ENCODE data around the gene APOL2. TPM values are rescaled to one million over a fixed set of nuclear protein-coding genes. Genes with fewer than 3 reads are reported as not detected.
A peak's percentile ranks its signal among the peaks of the same experiment; 100 is the strongest.
"Not testable (repeated sequence)": the region's sequence is repeated elsewhere in the genome, so short reads cannot be mapped to it uniquely, and the experiment has no call there.

Gene APOL2
- total and polyA plus RNA-seq, 7 experiments from 2014 or later, result 13.4 to 133 (median 40.1) TPM

DNA sequence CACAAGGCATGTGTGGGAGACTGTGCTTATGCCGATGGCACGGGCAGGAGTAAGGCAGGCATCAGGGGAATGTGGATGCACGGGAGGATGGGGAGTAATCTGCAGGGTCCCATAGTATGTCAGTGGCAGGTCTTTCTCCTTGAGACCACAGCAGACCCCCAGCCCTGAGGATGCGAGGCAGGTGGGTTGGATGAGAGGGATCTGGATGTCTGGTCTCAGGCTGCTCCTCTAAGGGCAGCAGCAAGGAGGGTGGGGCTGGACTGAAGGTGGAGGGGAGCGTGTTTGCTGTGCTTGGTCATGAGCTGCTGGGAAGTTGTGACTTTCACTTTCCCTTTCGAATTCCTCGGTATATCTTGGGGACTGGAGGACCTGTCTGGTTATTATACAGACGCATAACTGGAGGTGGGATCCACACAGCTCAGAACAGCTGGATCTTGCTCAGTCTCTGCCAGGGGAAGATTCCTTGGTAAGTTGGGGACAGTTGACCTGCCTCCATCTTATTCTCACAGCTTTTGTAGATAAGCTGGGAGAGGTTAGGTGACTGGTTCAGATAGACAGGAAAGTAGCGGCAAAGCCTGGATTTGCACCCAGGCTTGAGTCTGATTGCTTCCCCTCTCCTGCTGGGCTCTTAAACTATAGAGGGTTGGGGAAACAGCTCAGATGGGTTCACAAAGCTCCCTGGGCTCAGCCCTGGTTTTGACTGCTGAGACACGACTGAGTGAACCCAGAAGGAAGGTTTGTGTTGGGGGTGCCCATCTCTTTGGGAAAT is 13.6 kb upstream of the APOL2 start, which contains the start of gene APOL1:
APOL1 (plus strand) TSS at position 380 of the 769 bp plus-strand sequence. CDS start 1,823 bp downstream, outside the sequence.
- DNase-seq (peak in 8 of 9 donors; percentile 47 to 67 (median 55)), ATAC-seq (peak; percentile 94)
- peaks cover 31 to 56% (median 45%) of the 10 kb centered on the region in 7 donors for H3K4me1 Mint-ChIP-seq
- ChIA-PET CTCF (interaction anchor here (0.5 to 1.9 kb wide), 3 partner anchors 14 to 226 kb away, joined by 4 to 11 read pairs (median 8); partner anchors contain the start of gene APOL2), POLR2A (interaction anchor here (0.9 to 3.5 kb wide), 4 partner anchors 13 to 234 kb away, joined by 3 to 24 read pairs (median 3); partner anchors contain the start of genes APOL2 and APOL3)
- H3K4me3 Mint-ChIP-seq, result peak within 1 kb of the TSS; percentile 85 to 99 (median 96)
- H3K27me3 Mint-ChIP-seq, result no peaks in the 10 kb centered on the region
- intact Hi-C loops (cut with micrococcal nuclease), result loop anchor here (1.0 kb wide), 1 partner anchor 14 kb away; the partner anchor contains the start of gene APOL2 (in 2 of the 2)
- H3K27ac Mint-ChIP-seq, result peak within 1 kb of the TSS; percentile 87 to 98 (median 93)
- Histone ChIP-seq H3K9me3 (ENCODE audit: control insufficient read depth in 2 of 3, low read length in 3 of 3) (no peaks in the 10 kb centered on the region), H3K4me3 (ENCODE audit: low read length) (peak within 1 kb of the TSS; percentile 92), H3K27ac (ENCODE audit: low read depth, low read length) (peak within 1 kb of the TSS; percentile 73), H3K4me1 (ENCODE audit: control insufficient read depth in 2 of 2, insufficient read depth in 2 of 2, low read length in 2 of 2) (peaks cover 11 to 24% of the 10 kb centered on the region in 2 donors), H3K27me3 (ENCODE audit: control insufficient read depth in 2 of 2, insufficient read depth in 2 of 2, low read length in 2 of 2) (no peaks in the 10 kb centered on the region), H3K36me3 (ENCODE audit: control insufficient read depth in 2 of 3, insufficient read depth in 3 of 3, low read length in 3 of 3) (peaks cover 0 to 13% (median 0%) of the 10 kb centered on the region in 3 experiments)
- H3K9me3 Mint-ChIP-seq, result peaks cover 0 to 12% (median 3%) of the 10 kb centered on the region in 11 donors
- H3K36me3 Mint-ChIP-seq, result peaks cover 10 to 21% (median 18%) of the 10 kb centered on the region in 5 donors

DNA sequence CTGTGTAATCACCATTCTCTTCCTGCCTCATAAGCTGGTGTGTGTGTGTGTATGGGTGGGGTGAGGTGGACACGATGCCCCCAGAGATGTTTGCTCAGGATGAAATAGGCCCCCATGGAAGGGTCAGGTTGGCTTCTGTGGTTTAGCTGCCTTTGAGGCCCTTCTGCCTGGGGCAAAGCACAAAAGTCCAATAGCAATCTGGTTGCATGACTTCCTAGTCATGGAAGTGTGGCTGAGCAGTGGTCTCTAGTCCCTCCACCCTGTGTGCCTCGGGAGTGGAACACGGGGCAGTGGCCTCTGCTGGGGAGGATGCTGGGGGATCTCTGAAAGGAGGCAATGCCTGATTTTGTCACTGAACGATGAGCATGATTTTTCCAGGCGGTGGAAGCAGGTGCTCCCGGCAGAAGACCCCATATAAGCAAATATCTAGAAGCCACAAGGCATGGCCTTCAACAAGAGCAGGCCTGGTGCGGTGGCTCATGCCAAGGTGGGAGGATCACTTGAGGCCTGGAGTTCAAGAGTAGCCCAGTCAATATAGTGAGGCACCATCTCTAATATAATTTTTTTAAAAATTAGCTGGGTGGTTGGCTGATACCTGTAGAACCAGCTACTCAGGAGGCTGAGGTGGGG is 12.8 kb upstream of the APOL2 start:
- H3K27me3 ChIP-seq (ENCODE audit: control insufficient read depth in 2 of 2, insufficient read depth in 2 of 2, low read length in 2 of 2); ATAC-seq; H3K36me3 ChIP-seq (ENCODE audit: control insufficient read depth in 2 of 3, insufficient read depth in 3 of 3, low read length in 3 of 3); H3K9me3 ChIP-seq (ENCODE audit: control insufficient read depth in 2 of 3, low read length in 3 of 3); DNase-seq; intact Hi-C loops (cut with micrococcal nuclease); H3K4me3 ChIP-seq (ENCODE audit: low read length); H3K27me3 Mint-ChIP-seq; H3K27ac ChIP-seq (ENCODE audit: low read depth, low read length): not testable (repeated sequence)
- CTCF ChIA-PET, result interaction anchor here (1.3 to 1.9 kb wide), 2 partner anchors 13 to 26 kb away, joined by 4 to 11 read pairs; partner anchors contain the start of gene APOL2
- H3K4me3 Mint-ChIP-seq, result peak overlapping the region; percentile 85 to 99 (median 96)
- H3K9me3 Mint-ChIP-seq, result peaks cover 0 to 12% (median 3%) of the 10 kb centered on the region in 11 donors
- POLR2A ChIA-PET, result interaction anchor here (0.6 to 3.5 kb wide), 4 partner anchors 12 to 235 kb away, joined by 3 to 24 read pairs (median 3); partner anchors contain the start of genes APOL2 and APOL3
- H3K4me1 Mint-ChIP-seq, result peaks cover 29 to 52% (median 41%) of the 10 kb centered on the region in 7 donors
- H3K36me3 Mint-ChIP-seq, result peaks cover 9 to 18% (median 14%) of the 10 kb centered on the region in 5 donors
- H3K27ac Mint-ChIP-seq, result peak overlapping the region; percentile 8 to 98 (median 93)
- H3K4me1 ChIP-seq (ENCODE audit: control insufficient read depth in 2 of 2, insufficient read depth in 2 of 2, low read length in 2 of 2), result peaks cover 11 to 24% of the 10 kb centered on the region in 2 donors

- DNase-seq; H3K4me3 ChIP-seq (ENCODE audit: low read length); H3K27me3 ChIP-seq (ENCODE audit: control insufficient read depth in 2 of 2, insufficient read depth in 2 of 2, low read length in 2 of 2); H3K36me3 ChIP-seq (ENCODE audit: control insufficient read depth in 2 of 3, insufficient read depth in 3 of 3, low read length in 3 of 3); H3K4me3 Mint-ChIP-seq; H3K27me3 Mint-ChIP-seq; intact Hi-C loops (cut with micrococcal nuclease); CTCF ChIA-PET; ATAC-seq; H3K9me3 ChIP-seq (ENCODE audit: control insufficient read depth in 2 of 3, low read length in 3 of 3); POLR2A ChIA-PET; H3K27ac ChIP-seq (ENCODE audit: low read depth, low read length): not testable (repeated sequence)
- Mint-ChIP-seq H3K9me3 (peaks cover 0 to 12% (median 3%) of the 10 kb centered on the region in 11 donors), H3K4me1 (peaks cover 17 to 36% (median 25%) of the 10 kb centered on the region in 7 donors), H3K36me3 (peaks cover 0 to 15% (median 5%) of the 10 kb centered on the region in 5 donors), H3K27ac (peak overlapping the region in 2 of 9 donors; percentile 3 to 4)
- H3K4me1 ChIP-seq (ENCODE audit: control insufficient read depth in 2 of 2, insufficient read depth in 2 of 2, low read length in 2 of 2), result peaks cover 11 to 24% of the 10 kb centered on the region in 2 donors
Observed at GRCh38 chr22:36250292-36250960, 11.1 kb upstream of the APOL2 start.

- H3K4me3 ChIP-seq (ENCODE audit: low read length), result no peak overlapping the region
- ChIA-PET POLR2A (interaction anchor here (0.6 to 0.7 kb wide), 3 partner anchors 10 to 701 kb away, joined by 3 read pairs; partner anchors contain the start of gene APOL2), CTCF (interaction anchor here (1.1 kb wide), 1 partner anchor 9 kb away, joined by 3 read pairs; no protein-coding TSS in a partner anchor)
- H3K9me3 Mint-ChIP-seq, result peaks cover 0 to 12% (median 3%) of the 10 kb centered on the region in 11 donors
- no peaks in the 10 kb centered on the region for H3K36me3 ChIP-seq (ENCODE audit: control insufficient read depth in 2 of 3, insufficient read depth in 3 of 3, low read length in 3 of 3)
- no peaks in the 10 kb centered on the region for H3K9me3 ChIP-seq (ENCODE audit: control insufficient read depth in 2 of 3, low read length in 3 of 3)
- no peak overlapping the region for H3K27ac Mint-ChIP-seq
- H3K27me3 Mint-ChIP-seq, result no peaks in the 10 kb centered on the region
- peaks cover 8 to 13% of the 10 kb centered on the region in 2 donors for H3K4me1 ChIP-seq (ENCODE audit: control insufficient read depth in 2 of 2, insufficient read depth in 2 of 2, low read length in 2 of 2)
- H3K27ac ChIP-seq (ENCODE audit: low read depth, low read length), result no peak overlapping the region
- intact Hi-C loops (cut with micrococcal nuclease), result no loop called here
- peaks cover 0 to 14% (median 5%) of the 10 kb centered on the region in 5 donors for H3K36me3 Mint-ChIP-seq
- no peak for DNase-seq
- no peak for ATAC-seq
- H3K27me3 ChIP-seq (ENCODE audit: control insufficient read depth in 2 of 2, insufficient read depth in 2 of 2, low read length in 2 of 2), result no peaks in the 10 kb centered on the region
- H3K4me3 Mint-ChIP-seq, result no peak overlapping the region
- peaks cover 15 to 26% (median 18%) of the 10 kb centered on the region in 7 donors for H3K4me1 Mint-ChIP-seq
Observed at GRCh38 chr22:36249160-36249559, 9.8 kb upstream of the APOL2 start.

- peaks cover 0 to 10% (median 5%) of the 10 kb centered on the region in 5 donors for H3K36me3 Mint-ChIP-seq
- CTCF ChIA-PET, result interaction anchor here (0.7 kb wide), 1 partner anchor 9 kb away, joined by 3 read pairs; no protein-coding TSS in a partner anchor
- Histone ChIP-seq H3K4me3 (ENCODE audit: low read length) (no peak overlapping the region), H3K4me1 (ENCODE audit: control insufficient read depth in 2 of 2, insufficient read depth in 2 of 2, low read length in 2 of 2) (peaks cover 0 to 3% of the 10 kb centered on the region in 2 donors), H3K27ac (ENCODE audit: low read depth, low read length) (no peak overlapping the region), H3K9me3 (ENCODE audit: control insufficient read depth in 2 of 3, low read length in 3 of 3) (no peaks in the 10 kb centered on the region), H3K36me3 (ENCODE audit: control insufficient read depth in 2 of 3, insufficient read depth in 3 of 3, low read length in 3 of 3) (no peaks in the 10 kb centered on the region), H3K27me3 (ENCODE audit: control insufficient read depth in 2 of 2, insufficient read depth in 2 of 2, low read length in 2 of 2) (no peaks in the 10 kb centered on the region)
- intact Hi-C loops (cut with micrococcal nuclease), result no loop called here
- DNase-seq, result no peak
- H3K27me3 Mint-ChIP-seq, result peaks cover 0 to 6% (median 0%) of the 10 kb centered on the region in 5 donors
- peaks cover 5 to 15% (median 6%) of the 10 kb centered on the region in 7 donors for H3K4me1 Mint-ChIP-seq
- POLR2A ChIA-PET, result no interaction called here
- no peak overlapping the region for H3K27ac Mint-ChIP-seq
- H3K4me3 Mint-ChIP-seq, result no peak overlapping the region
- no peak for ATAC-seq
- peaks cover 0 to 15% (median 6%) of the 10 kb centered on the region in 11 donors for H3K9me3 Mint-ChIP-seq
Observed at GRCh38 chr22:36247955-36248354, 8.6 kb upstream of the APOL2 start.

DNA sequence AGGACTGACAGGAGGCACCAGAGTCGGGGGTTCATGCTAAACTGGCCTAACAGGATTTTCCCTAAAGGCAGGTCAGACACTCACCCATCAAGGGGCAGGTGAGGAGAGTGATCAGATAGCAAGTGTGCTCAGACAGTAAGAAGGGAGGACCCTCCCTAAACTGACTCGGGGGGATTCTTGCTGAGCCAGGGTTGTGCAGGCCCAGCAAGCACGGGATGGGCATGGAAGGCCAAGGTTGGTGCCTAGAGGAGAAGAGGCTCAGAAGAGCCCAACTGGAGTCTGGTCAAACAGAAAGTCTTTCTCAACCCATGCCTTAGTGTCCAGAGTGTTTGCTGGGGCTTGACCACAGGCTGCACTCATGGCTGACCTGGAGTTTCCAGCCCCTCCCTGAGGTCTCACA is 7.4 kb upstream of the APOL2 start:
- Mint-ChIP-seq H3K36me3 (peaks cover 0 to 15% (median 5%) of the 10 kb centered on the region in 5 donors), H3K4me3 (no peak overlapping the region), H3K4me1 (peaks cover 0 to 6% (median 0%) of the 10 kb centered on the region in 7 donors), H3K9me3 (peaks cover 0 to 20% (median 8%) of the 10 kb centered on the region in 11 donors), H3K27me3 (peaks cover 0 to 10% (median 0%) of the 10 kb centered on the region in 5 donors), H3K27ac (no peak overlapping the region)
- DNase-seq (no peak), ATAC-seq (no peak)
- ChIA-PET POLR2A (no interaction called here), CTCF (interaction anchor here (0.8 kb wide), 1 partner anchor 25 kb away, joined by 4 read pairs; no protein-coding TSS in a partner anchor)
- intact Hi-C loops (cut with micrococcal nuclease), result no loop called here
- Histone ChIP-seq H3K4me3 (ENCODE audit: low read length) (no peak overlapping the region), H3K4me1 (ENCODE audit: control insufficient read depth in 2 of 2, insufficient read depth in 2 of 2, low read length in 2 of 2) (no peaks in the 10 kb centered on the region), H3K36me3 (ENCODE audit: control insufficient read depth in 2 of 3, insufficient read depth in 3 of 3, low read length in 3 of 3) (no peaks in the 10 kb centered on the region), H3K27ac (ENCODE audit: low read depth, low read length) (no peak overlapping the region), H3K9me3 (ENCODE audit: control insufficient read depth in 2 of 3, low read length in 3 of 3) (no peaks in the 10 kb centered on the region), H3K27me3 (ENCODE audit: control insufficient read depth in 2 of 2, insufficient read depth in 2 of 2, low read length in 2 of 2) (no peaks in the 10 kb centered on the region)

Data from naive thymus-derived CD4-positive, alpha-beta T cell (primary cell).